ENCODE data around the gene GBA2.

The GBA2 gene

DNA sequence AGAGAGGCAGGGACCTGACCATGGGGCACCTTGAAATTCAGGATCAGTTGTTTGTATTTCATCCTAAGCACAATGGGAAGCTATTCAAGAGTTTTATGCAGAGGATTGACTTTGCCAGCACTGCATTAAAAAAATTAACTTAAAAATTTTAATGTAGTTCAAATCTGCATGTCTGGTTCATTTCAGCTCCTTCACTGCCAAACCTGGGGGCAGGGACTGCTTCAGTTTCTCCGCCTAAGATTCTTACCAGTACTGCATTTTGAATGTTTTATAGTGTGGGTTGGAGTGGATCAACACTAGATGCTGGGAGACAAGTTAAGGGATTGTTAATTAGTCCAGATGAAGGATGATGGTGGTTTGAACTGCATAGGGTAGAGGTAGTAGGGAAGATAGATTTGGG lies 20.7 kb upstream of the GBA2 start:
- no peak overlapping the region for H3K4me3 ChIP-seq (ENCODE audit: low read length)

DNA sequence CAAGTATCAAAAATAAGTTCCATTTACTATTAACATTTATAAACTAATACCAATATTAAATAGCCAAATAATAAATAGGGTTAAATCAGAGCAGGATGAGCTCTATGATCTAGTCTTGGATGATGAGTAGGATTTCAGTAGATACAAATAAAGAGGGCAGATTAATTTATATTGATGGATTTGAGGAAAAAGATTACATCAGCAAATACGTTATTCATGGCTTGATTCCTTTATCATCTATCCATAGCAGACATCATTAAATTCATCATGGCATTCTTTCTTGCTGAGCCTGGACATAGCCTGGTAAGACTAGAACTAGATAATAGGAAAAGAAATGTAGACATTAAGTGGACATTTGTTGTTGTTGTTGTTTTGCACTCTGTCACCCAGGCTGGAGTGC lies 18.4 kb upstream of the GBA2 start:
- no peak for DNase-seq (ENCODE audit: low read depth, low spot score)
- no peak overlapping the region for H3K4me3 ChIP-seq (ENCODE audit: low read length)

More for the DNA sequence above, 20.7 kb upstream of the GBA2 start:
- DNase-seq (ENCODE audit: low read depth, low spot score), result no peak

DNA sequence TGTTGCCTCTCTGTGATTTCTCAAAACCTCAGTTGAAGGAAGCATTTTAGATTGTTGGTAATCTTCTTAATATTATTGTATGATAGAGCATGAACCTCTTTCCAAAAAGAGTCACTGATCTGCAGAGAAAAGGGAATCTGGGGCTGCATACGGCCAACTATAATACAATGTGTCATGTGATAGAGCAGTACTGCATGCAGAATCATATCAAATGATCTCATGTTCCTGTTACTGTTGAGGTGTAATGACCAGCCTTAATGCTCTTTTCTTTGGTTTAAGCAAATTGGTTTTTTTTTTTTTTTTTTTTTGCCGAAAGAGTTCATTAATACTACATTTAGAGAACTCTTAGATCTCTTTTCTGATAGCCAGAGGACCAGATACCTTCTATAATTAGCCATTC lies 18.0 kb upstream of the GBA2 start:
- no peak overlapping the region for H3K4me3 ChIP-seq (ENCODE audit: low read length)
- DNase-seq (ENCODE audit: low read depth, low spot score), result no peak

DNA sequence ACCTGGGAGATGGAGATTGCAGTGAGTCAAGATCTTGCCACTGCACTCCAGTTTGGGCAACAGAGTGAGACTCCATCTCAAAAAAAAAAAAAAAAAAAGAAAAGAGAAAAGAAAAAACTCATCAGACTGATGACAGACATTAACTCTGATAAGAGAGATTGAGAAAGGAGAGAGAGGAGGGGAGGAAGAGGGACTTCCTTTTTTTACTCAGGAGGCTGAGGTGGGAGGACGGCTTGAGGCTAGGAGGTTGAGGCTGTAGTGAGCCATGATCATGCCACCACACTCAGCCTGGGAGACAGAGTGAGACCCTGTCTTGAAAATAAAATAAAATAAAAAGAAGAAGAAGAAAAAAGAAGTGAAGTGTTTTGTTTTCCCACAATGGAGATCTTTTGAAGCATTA lies 14.8 kb upstream of the GBA2 start:
- no peak overlapping the region for H3K4me3 ChIP-seq (ENCODE audit: low read length)
- no peak for DNase-seq (ENCODE audit: low read depth, low spot score)

DNA sequence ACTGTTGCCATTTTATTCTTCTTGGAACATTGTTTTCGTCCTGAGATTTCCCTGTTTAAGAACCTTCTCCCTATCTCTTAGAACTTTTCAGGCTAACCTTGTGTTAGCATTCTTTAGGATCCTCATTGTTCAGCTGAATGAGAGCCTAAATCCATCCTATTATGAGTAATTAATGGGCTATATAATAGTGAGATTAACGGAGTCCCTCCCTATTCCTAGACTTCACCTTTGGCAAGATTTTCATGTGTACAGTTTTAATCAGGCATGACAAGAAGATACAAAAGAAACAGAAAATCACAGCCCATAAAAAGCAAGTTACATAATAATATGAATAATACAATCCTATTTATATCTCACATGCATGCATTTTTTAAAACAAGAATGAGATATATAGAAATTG lies 14.2 kb upstream of the GBA2 start:
- no peak for DNase-seq (ENCODE audit: low read depth, low spot score)
- no peak overlapping the region for H3K4me3 ChIP-seq (ENCODE audit: low read length)

DNA sequence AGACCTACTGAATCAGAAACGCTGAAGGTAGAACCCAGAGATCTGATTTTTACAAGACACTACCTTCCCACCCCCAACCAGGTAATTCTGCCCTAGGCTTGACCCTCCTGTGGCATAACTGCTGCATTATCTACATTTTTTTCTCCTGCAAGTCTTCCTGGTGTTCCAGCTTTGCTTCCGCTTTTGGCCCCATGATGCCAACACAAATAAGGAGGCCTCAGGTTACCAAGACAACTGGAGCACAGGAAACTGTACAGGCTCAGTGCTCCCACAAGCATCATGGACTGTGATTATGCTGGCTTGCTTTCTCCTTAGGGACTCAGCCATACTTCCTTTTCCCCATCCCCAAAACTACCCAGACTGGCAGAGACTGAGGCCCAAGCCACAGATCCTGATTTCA lies 11.6 kb upstream of the GBA2 start:
- no peak for DNase-seq (ENCODE audit: low read depth, low spot score)
- H3K4me3 ChIP-seq (ENCODE audit: low read length), result no peak overlapping the region

DNA sequence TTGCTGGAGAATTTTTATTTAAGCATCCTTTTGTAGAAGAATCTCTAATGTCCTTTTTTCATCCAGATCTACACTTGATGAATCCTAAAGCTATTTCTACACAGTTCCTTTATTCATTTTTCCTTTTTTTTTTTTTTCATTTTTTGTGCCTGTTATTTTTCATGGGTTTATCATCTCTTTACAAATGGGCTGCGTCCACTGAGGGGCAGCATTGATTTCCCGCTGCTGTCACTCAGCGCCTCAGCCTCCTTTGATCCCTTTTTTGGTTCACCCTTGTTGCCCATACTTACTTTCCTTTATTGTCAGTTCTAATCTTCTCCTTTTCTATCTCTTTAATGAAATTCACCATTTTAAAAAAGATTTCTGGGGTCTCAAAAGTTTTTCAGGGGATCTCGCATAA lies 10.8 kb upstream of the GBA2 start:
- H3K4me3 ChIP-seq (ENCODE audit: low read length), result no peak overlapping the region
- no peak for DNase-seq (ENCODE audit: low read depth, low spot score)

DNA sequence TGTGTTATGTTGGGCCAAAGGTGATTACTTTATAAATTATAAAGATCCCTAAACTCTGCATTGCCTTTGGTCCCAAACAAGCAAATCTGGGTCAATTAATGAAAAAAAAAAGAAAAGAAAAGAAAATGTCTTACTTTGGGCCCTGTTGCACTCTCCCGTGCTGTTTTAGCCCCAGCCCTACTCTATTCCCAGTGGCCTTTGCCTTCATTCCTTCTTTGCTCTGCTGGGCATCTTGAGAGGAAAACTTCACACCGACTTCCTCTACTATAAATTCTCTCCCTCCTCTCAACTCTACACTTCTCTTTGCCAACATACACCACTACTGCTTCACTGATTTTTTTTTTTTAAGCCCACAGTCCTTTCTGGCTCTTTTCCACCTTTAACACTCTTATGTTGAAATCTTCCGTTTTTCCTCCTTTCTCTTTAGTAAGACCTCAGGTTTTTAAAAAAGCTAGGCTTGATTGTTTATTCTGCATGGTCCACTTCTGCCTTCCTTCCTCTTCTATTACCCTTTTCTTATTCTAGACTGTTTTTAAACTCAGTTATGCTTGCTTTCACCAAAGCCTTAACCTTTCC lies 9.5 kb upstream of the GBA2 start:
- no peak for DNase-seq (ENCODE audit: low read depth, low spot score)
- no peak overlapping the region for H3K4me3 ChIP-seq (ENCODE audit: low read length)

DNA sequence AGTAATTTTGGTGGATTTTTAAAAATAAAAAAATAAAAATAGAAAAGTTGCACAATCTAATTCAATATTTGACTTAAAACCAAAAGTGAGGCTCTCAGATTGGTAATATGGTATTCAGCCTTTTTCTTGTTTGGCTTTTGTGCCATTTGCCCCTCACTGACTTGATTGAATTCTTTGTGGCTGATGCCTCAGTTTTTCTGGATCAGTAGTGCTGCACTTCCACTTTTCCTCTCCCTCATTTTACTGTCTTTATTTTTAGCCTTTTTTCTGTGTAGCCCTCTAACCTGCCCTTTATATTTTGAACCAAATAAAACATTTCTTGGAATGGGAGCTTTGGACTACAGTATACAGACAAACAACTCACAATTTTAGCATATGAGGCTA lies 8.9 kb upstream of the GBA2 start:
- peak overlapping the region; percentile 81 for H3K4me3 ChIP-seq (ENCODE audit: low read length)
- no peak for DNase-seq (ENCODE audit: low read depth, low spot score)

DNA sequence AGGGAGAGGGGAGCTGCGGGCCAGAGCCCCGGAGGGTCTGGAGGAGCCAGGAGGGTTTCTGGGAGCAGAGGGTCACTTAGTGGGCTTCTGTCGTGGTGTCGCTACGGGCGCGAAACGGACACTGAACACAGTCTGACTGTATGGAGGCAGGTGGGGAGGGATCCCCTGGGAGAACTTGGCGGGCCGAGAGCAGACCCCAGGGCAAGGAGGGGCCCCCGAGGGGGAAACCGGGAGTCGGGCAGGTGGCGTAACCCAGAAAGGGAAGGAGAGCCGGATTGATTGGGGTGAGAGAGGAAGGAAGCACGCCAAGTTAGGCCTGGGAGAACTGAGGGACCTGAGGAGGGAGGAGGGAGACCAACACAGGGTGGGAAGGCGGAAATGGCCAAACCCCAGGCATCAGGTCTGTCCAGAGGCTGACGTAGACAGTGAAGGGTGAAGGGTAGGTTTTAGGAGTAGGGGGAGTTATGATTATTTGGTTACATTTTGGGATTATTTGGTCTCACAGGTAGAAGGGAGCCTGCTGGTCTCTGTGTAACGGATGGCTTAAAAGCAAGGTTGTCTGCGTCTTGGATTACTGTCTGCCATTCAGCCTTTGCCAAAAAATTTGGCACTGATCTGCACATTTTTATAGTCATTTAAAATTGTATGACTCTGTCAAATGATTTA lies 8.3 kb upstream of the GBA2 start:
- peak overlapping the region; percentile 81 for H3K4me3 ChIP-seq (ENCODE audit: low read length)
- DNase-seq (ENCODE audit: low read depth, low spot score), result no peak

DNA sequence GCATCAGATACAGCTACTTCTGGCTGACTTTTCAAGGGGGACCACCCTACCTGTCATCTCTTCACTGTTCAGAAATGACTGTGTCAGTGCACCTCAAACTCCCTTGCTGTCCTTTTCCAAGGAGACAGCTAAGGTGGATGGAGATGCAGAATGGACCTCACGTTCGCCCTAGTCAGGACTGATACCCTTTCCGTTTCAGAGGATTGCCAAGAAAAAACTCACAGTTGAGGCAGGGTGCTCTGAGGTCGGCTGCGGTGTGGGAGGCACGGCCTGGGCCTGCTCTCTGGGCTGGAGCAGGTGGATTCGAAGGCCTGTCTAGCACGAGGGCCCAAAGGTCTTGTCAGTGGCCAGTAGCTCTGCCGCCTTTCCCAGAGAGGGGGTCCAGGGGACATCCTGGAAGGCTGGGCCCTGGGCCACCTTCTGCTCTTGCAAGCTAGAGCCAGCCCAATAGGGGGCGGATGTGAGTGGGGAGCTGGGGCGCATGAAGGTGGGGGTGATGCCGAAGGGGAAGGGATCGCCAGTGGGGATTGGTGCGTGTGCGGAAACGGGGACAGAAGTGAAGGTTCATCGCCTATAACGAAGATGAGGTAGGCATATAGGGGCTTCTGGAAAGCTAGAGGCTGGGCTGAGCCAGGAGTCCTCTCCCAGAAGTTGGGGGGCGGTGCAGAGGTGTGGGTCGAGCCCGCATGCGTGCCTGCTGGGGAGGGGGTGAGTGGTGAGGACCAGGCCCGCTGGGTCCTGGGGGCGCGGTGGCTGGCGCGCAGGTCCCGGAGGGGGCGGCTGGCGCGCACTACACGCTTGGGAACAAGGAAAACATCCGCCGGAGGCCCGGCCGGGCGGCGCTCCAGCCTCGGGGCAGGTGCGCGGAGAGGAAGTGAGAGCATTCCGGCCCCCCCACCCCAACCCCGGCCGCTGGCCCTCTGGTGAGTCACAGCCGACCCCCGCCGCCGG lies 7.5 kb upstream of the GBA2 start:
- peak overlapping the region; percentile 81 for H3K4me3 ChIP-seq (ENCODE audit: low read length)
- DNase-seq (ENCODE audit: low read depth, low spot score), result peak; percentile 73

DNA sequence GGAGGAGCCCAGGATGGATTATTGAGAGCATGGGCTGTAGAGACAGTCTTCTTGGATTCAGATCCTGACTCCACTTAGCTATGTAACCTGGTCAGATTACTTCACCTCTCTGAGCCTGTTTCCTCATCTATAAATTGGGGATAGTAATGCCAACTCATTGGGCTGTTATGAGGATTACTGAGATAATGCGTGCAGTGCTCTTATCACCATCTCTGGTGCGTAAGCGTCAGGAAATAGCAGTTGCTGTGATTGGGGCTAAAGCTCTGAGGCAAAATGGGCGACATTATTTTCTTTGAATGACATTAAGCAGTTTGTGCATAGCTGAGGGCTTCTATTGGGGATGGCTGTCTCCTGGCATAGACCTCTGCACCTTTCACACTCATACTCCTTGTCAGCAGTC lies 6.0 kb upstream of the GBA2 start:
- DNase-seq (ENCODE audit: low read depth, low spot score), result no peak
- H3K4me3 ChIP-seq (ENCODE audit: low read length), result no peak overlapping the region

DNA sequence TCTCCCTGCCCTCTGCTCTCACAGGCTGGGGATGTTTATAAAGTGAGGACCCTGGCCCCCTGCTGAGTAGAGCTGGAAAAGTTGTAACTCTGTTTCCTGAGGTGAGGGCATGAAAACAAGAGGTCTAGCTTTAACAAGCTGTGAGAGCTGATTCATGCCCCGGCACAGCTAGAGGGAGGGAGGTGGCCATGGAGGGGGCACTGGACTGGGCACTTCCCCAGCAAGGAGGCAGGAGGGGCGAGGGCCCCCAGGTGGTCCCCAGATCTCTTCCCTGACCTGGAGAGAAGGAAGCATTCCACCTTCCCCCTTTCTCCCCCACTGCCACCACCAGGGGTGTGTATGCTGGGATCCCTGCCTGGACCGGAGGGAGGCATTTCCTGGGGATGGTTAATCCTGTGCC lies 5.2 kb upstream of the GBA2 start, which contains the start of gene MSMP:
Gene MSMP, minus strand, starts transcription at position 13 of the 400 bp plus-strand sequence. CDS start 147 bp downstream, outside the sequence.
- DNase-seq (ENCODE audit: low read depth, low spot score), result no peak
- no peak within 1 kb of the TSS for H3K4me3 ChIP-seq (ENCODE audit: low read length)

DNA sequence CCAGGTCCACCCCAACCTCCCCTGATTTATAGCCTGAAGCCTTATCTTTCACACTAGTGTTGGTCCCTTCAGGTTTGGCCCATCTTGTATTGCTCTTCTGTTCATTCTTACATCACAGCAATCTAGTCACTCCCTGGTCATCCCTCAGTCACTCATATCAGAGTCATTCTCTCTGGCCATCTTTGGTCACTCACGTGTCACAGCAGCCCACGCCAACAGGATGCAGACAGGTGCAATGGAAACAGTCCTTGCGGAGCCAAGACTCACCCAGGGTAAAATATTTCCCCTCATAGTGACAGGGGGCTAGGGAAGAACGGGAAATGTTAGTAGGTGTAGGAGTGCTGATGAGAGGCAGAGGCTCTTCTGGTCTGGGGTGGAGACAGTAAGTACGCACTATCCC lies 4.4 kb upstream of the GBA2 start:
- DNase-seq (ENCODE audit: low read depth, low spot score), result no peak
- no peak overlapping the region for H3K4me3 ChIP-seq (ENCODE audit: low read length)

DNA sequence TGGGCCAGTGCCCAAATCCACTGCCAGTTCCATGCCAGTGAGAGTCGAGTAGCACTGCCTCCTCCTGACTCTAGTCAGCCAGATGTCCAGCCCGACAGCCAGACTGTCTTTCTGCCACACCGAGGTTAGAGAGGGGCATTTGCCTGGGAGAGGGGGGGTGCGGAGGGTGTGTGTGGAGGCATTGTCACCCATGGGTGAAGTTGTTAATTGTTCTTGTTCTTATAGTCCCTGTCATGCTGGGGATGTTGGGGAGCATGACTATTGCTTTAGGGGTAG lies 1.2 kb upstream of the GBA2 start:
- DNase-seq (ENCODE audit: low read depth, low spot score), result no peak
- peak overlapping the region; percentile 76; the same call in 1 of the 2 replicates for H3K4me3 ChIP-seq (ENCODE audit: low read length)

DNA sequence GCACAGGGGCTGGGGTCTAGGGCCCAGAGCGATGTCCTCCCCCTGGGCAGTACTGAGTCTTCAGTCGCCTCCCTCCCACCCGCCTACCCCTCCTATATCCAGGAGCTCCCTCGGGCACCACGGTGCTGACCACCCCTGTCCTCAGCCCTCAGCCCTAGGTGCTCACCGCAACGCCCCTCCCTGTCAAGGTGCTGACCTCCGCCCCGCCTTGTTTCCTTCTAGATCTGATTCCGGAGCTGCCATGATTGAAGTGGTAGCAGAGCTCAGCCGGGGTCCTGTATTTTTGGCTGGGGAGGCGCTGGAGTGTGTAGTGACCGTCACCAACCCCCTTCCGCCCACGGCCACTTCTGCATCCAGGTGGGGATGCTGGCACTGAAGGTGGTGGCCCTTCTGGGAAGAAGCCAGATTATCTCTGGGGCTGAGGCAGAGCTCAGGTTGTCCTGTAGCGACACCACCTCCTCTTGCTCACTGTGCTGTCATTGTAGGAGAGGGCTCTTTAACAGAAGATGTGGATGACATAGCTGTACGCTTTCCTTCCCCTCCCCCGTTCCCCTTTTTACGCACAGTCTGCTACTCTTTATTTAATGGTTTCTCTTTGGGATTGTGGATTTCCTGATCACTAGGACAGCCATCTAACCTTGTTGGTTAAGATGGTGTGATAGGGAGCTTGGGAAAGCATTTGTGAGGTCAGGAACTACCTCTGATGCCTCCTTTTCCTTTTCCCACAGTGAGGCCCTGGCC lies 657 bp upstream of the GBA2 start:
- peak overlapping the region; percentile 76 for H3K4me3 ChIP-seq (ENCODE audit: low read length)
- DNase-seq (ENCODE audit: low read depth, low spot score), result no peak

DNA sequence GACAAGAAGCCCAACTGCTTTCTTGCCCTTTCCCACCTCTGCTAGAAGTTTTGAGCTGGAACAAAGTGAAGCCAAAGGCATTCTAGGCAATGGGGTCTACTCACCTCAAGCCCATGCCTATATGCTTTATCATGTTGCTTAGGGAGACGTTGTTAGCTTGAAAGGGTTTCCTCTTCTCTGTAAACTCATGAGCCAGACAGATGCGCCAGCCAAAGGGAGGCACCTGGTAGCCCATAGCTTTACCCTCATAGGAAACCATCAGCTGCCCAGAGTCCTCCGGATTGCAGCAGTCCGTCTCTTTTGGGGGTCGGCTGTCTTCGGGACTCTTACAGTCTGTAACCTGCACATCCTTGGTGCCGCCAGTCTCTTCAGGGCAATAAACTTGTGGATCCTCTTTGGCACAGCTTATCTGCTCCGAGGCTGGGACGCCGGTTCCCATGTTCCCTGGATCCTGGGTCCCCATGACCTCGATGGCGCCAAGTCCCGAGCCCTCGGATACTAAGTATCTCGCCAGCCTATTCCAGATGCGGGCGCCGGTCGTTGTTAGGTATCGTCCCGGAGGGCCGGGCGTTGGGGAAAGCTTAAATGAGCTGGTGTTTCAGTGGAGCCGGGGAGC lies 678 bp downstream of the GBA2 start:
- H3K4me3 ChIP-seq (ENCODE audit: low read length), result peak overlapping the region; percentile 76
- no peak for DNase-seq (ENCODE audit: low read depth, low spot score)

DNA sequence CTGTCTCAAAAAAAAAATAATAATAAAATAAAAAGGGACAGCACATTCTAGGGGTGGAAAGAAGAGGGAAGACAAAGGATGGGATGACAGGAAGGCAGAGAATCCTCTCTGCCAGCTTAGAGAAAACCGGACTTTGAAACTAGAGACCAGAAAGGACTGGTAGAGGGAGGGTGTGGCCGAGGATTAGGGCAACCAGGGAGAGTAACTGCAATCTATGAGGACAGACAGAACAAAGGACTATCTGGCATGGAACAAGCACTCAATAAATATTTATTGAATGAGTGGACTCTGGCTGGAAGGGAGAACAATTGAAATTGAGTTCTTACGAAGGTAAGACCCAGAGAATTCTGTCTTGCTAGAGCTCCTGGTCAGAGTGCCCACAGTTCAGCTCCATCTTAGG lies 2.4 kb downstream of the GBA2 start:
- H3K4me3 ChIP-seq (ENCODE audit: low read length), result no peak overlapping the region
- no peak for DNase-seq (ENCODE audit: low read depth, low spot score)

DNA sequence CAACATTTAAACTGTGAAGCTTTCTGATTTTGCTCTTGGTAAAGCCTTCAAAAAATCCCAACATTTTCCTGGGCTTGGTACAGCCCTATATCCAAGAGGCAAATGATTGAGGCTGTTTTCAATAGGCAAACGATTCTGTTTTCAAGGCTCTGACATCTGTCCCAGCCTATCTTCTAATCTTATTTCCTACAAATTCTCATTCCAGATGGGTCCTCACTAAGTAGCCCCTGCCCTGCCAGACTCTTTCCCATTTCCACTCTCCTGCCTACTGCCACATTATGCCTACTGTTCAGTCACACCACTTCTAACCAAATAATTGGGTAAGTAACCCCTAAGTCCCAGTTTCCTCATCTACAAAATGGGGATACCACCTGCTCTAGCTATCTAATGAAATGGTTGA lies 3.5 kb downstream of the GBA2 start:
- DNase-seq (ENCODE audit: low read depth, low spot score), result no peak
- no peak overlapping the region for H3K4me3 ChIP-seq (ENCODE audit: low read length)

Data from Jurkat, Clone E6-1 (cell line).